RPMI7951 (cell line): Measurements from ENCODE around the gene SCAPER. TPM values are rescaled to one million over a fixed set of nuclear protein-coding genes. Genes with fewer than 3 reads are reported as not detected.

Experiments
- DNase-seq: peaks from one replicate; pipeline ENCODE4 v3.0.0-alpha.2; 2012; ENCODE audit warnings: low read depth
- total RNA-seq: library from RNA; depleted of rRNA; stranded (reverse); fragments of >200 nt; shearing (Covaris generic); gene quantifications from 2 replicates; pipeline ENCODE4 v1.2.3, GENCODE V29; 2014

The SCAPER gene
- total RNA-seq, 1 experiment from 2014 or later, result 13.9 TPM

- DNase-seq, result no peak
Measured at GRCh38 chr15:76418352-76419140, 486.6 kb downstream of the SCAPER start.

DNA sequence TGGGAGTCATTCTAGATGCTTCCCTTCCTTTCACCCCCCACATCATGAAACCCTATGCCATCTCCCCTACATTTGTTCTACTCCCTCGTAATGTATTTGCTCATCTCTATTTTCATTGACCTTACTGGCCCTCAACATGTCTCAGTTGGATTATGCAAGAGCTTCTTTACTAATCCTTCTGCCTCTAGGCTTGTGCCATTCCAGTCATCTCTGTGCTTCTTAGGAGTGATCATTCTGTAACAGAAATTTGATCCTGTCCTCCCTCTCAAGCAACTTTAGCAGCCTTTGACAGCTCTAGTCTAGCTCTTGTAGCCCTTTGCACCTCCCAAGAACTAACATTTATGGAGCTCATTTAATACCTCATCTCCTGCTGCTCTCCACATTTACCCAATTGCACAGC is 503.9 kb downstream of the SCAPER start:
- DNase-seq, result peak; percentile 19

DNA sequence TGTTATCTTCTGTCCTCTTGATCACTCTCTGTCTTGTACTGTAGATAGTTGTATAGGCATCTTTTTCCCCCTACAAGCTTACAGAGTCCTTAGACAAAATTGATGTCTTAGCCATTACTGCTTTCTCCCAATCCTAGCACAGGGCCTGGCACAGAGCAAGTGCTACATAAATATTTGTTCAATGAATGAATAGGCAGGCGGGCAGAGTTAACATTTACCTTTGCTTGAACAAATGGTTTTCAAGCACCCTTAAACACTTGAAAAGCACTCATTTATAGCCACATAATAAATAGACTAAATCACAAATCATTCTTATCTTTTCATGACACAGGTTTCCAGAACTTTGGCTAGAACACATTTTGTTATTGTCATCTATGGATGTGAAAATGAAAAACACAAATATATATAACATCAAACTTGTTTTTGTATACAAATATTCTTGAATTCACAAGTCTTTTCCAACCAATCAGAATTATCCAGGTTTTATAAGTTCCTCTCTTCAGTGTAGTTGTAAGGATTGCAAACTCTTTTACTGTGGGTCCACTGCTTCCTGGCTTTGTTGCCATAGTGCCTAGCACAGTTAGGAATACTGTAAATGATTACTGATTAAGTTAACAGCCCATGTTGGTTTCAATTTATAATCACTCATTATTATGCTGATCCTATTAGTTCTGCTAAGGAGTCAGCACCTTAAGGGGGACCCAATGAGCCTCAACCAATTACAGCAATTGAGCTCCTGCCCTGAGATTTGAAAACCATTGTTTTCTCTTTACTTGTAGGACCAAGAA is 506.6 kb downstream of the SCAPER start:
- DNase-seq, result no peak

GRCh38 chr15:76393614-76394013 is 511.5 kb downstream of the SCAPER start:
- DNase-seq, result peak; percentile 52

GRCh38 chr15:76391847-76392246 is 513.3 kb downstream of the SCAPER start:
- DNase-seq, result no peak

DNA sequence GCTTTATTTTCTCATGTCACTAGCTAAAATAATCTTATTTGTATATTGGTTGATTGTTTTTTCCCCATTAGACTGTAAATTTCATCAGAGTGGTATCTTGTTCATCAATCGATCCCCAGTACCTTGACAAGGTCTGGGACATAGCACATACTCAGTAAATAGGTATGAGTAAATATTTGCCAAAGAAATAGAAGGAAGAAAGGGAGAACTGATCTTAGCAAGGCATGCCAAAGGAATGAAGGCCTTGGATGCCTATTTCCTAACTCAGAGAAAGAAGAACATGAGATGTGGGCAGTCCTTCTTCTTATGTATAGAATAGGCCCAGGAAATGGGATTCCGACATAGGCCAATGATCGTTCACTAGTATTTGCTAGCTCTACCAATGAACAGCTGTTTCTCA is 513.8 kb downstream of the SCAPER start:
- DNase-seq, result no peak

- no peak for DNase-seq
Measured at GRCh38 chr15:76390571-76390970, 514.6 kb downstream of the SCAPER start.

GRCh38 chr15:76386926-76387325 is 518.2 kb downstream of the SCAPER start:
- no peak for DNase-seq

DNA sequence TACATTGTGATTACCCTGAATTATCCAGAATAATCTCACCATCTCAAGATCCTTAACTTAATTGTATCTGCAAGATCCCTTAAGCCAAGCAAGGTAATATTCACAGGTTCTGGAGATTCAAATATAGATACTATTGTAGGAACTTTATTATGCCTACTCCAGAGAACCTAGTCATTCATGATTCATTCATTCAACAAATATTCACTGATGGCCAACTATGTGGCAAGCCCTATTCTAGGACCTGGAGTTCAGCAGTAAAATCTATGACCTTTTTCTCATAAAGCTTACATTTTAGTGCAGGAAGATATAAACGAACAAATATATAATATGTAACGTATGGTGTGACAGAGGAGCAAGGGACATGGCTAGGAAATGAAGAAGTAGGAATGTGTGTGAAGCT is 519.0 kb downstream of the SCAPER start:
- DNase-seq, result no peak

GRCh38 chr15:76384409-76384808 is 520.7 kb downstream of the SCAPER start:
- no peak for DNase-seq

DNA sequence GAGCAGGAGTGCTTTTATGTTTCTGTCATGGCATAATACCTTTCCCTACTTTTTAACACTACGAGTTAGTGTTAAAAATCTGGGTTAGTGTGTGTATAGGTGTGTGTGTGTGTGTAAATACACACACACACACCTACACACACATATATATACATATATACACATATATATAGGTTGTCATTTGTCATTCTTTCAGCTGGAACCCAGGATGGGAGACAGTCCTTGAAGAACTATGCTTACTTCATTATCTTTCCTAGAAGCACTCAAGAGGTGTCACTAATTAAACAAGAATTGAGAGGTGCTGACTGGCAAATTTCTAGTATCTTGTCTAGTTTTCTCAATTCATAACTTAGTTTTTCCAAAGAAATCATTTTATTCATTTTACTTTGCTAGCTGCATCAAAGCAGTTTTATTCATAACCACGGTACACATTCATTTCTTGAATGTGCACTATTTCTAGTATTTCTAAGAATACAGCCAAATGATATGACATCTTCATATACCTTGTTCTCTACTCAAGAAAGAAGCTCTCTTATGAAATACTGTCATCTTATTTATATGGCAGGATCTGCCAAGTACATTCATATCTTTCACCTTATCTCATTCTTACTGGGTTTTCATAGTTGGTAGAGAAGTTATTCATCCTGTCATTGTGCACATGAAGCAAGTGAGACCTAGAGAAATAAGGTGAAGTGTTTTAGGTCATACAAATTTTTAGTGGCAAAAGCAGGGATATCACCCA is 522.0 kb downstream of the SCAPER start:
- no peak for DNase-seq

DNA sequence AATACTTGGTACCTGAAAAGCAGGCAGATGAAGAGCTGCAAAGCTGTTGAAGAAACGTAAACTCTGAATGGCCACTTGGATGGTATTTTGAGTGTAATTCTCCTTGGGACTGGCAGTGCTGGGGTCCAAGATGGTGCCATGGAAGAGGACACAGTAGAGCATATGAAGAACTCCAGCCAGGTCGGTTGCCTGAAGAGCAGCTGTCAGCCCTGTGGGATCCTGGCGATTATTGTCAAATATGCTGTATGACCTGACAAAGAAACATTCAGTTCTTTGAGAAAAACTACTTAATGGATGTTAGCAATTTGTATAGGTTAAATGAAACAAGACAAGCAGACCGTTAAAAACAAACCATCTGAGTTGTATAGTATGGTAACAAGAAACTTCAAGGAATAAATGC is 523.8 kb downstream of the SCAPER start:
- no peak for DNase-seq

DNA sequence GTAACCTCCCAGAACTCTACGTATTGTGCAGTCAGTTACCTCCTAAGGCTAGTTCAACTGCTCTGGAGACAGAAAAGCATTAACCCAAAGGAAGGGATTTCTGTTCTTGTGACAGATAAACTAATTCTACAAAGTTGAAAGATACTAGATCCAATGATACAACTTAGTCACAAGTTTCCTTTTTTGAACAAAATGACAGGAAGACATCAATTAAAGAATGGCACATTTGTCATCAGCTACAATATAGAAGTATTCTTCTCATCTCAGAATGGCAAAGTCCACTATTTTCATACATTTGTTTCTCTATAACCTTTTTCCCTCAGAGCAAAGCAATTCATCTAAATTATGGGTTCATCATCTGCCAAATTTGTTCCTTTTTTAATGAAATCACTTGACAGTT is 524.9 kb downstream of the SCAPER start:
- peak; percentile 36 for DNase-seq

GRCh38 chr15:76378691-76379090 is 526.4 kb downstream of the SCAPER start:
- DNase-seq, result no peak

DNA sequence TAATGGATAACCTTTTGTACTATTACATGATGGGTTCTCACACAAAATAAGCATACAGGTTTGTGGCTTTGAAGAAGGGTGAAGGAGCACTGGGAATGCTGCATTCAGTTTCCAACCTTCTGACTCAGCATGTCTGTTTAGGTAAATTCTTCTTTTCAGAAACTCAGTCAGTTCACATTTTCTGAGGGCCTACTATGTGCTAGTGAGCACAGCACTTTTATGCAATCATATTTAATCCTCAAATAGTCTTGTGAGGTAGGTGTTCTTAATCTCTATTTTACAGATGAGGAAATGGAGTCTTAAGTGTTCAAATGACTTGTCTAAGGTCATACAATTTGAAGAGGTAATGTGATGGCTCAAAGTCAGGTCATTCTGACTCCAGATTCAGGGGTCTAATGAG is 527.4 kb downstream of the SCAPER start:
- no peak for DNase-seq

DNA sequence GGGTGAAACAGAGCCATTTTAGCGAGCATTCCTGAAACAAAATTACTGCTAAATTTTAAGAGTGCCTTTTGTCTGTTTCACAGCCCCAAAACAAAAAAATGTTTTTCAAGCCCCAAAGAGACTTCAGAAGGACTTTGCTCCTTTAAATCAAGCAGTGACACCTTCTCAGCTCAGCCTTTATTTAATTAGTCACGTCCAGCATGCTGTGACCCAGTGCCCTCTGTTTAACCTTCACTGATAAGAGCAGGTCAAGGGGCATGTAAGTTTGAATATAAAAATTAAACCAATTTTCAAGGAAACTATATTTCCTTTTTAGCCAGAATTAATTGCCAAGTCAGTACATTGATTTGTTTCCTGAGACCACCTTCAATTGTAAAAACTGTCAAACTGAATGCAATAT is 527.9 kb downstream of the SCAPER start:
- DNase-seq, result no peak

- no peak for DNase-seq
Measured at GRCh38 chr15:76376816-76377215, 528.3 kb downstream of the SCAPER start.

GRCh38 chr15:76376029-76376428 is 529.1 kb downstream of the SCAPER start:
- no peak for DNase-seq

GRCh38 chr15:76368122-76368621 is 537.0 kb downstream of the SCAPER start:
- peak; percentile 9 for DNase-seq

DNA sequence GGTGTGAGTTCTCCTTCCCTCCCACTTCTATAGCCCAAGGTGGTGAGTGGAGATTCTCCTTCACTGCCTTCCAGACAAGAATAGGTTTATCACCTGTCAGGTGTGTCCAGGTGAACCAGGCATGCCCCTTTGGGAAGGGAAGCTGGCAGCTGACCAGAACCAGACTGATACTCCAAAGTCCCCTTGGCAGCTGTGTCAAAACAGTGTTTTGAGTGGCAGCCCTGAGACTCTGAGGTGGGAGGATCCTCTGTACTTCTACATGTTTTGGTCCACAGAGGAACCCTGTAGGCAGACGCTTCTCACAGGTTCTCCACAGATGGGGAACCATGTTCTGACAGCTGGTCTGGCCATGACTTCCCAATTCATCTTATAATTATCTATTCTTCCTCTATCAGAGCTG is 538.4 kb downstream of the SCAPER start:
- DNase-seq, result no peak

- no peak for DNase-seq
Measured at GRCh38 chr15:76363251-76363650, 541.9 kb downstream of the SCAPER start.

- DNase-seq, result no peak
Measured at GRCh38 chr15:76360416-76360815, 544.7 kb downstream of the SCAPER start.
